ENCODE measurements around the gene SMIM28.
"Not testable (repeated sequence)": the region's sequence is repeated elsewhere in the genome, so short reads cannot be mapped to it uniquely, and the experiment has no call there.

The SMIM28 gene

DNA sequence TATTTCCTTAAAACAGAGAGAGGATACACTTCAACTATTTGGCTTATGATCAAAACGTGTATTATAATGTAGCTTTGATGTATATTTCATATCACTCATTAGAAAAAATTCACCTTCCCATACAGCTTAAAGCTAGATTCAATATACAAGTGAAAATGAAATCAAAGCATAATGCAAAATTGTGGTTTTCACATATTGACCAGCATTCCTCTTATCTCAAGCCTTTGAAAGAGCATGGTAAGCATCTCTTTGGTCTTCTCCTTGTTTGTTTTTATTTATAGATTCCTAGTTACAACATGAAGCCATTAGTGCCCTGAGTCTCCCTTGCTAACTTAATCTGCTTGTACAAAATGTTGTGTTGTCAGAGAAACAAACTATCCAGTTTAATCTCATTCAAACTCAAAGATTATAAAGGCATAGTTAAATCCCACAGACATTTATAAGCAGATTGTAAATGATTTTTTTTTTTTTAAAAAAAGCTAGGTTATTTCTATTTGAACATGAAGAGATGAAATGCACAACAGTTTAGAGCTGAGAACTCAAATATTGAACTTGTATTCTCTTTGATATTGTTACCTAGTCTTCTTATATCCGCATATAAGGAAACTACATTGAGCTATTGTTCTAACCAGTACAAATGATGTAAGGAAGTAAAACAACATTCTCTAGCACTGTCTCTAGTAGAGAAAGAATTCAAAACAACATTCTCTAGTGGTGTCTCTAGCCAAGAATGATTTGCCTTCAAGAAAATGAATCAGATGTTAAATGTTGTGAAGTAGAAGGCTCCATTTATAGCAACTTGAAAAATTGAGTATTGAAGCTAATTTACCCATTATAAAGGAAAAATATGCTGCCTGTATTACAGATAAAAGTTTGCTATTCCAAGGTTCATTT is 31.2 kb upstream of the SMIM28 start:
- DNase-seq (ENCODE audit: low read depth) = peak; percentile 74
- no peak overlapping the region for H3K4me3 ChIP-seq (ENCODE audit: low read depth, low read length)
- TF ChIP-seq, protein P1, sequence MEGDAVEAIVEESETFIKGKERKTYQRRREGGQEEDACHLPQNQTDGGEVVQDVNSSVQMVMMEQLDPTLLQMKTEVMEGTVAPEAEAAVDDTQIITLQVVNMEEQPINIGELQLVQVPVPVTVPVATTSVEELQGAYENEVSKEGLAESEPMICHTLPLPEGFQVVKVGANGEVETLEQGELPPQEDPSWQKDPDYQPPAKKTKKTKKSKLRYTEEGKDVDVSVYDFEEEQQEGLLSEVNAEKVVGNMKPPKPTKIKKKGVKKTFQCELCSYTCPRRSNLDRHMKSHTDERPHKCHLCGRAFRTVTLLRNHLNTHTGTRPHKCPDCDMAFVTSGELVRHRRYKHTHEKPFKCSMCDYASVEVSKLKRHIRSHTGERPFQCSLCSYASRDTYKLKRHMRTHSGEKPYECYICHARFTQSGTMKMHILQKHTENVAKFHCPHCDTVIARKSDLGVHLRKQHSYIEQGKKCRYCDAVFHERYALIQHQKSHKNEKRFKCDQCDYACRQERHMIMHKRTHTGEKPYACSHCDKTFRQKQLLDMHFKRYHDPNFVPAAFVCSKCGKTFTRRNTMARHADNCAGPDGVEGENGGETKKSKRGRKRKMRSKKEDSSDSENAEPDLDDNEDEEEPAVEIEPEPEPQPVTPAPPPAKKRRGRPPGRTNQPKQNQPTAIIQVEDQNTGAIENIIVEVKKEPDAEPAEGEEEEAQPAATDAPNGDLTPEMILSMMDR (conservative IDR thresholded peaks at IDR 0.05; ENCODE audit: low read depth, low read length) = no peak

DNA sequence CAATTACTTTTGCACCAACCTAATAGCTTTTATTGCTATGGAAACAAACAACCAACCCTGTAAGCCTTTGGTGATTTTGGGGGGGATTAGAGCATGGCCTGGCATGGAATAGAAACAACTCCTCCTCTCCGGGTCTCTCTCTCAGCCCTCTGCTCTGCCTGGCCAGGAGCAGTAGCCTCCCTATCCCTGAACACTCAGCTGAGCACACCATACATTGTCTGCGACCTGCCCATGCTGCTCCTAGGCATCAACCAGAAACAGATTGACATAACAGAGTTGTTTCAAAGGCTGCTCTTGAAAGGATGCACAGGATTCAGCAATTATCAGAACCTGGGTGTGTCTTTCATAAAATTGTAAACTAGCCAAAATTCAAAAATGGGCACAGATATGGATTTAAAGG is 29.8 kb upstream of the SMIM28 start:
- TF ChIP-seq, protein P1 (conservative IDR thresholded peaks at IDR 0.05; ENCODE audit: low read depth, low read length) = no peak
- DNase-seq (ENCODE audit: low read depth) = no peak
- no peak overlapping the region for H3K4me3 ChIP-seq (ENCODE audit: low read depth, low read length)

DNA sequence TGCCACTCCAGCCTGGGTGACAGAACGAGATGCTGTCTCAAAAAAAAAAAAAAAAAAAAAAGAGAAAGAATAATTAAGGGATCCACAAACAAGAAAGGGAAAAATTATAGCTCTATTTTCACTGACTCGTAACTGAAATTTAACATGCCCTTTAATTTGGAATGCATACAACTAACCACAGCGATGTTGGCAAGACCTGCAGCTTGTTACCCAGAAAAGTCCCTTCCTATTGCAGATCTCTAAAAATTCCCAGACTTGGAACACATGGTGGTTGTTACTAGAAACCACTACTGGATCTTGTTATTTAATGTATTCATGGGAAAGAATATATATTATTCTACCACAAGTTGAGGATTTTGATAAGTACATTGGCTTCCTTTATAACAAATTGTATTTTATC is 27.8 kb upstream of the SMIM28 start:
- peak; percentile 3 for DNase-seq (ENCODE audit: low read depth)
- TF ChIP-seq, protein P1 (conservative IDR thresholded peaks at IDR 0.05; ENCODE audit: low read depth, low read length) = no peak
- no peak overlapping the region for H3K4me3 ChIP-seq (ENCODE audit: low read depth, low read length)

DNA sequence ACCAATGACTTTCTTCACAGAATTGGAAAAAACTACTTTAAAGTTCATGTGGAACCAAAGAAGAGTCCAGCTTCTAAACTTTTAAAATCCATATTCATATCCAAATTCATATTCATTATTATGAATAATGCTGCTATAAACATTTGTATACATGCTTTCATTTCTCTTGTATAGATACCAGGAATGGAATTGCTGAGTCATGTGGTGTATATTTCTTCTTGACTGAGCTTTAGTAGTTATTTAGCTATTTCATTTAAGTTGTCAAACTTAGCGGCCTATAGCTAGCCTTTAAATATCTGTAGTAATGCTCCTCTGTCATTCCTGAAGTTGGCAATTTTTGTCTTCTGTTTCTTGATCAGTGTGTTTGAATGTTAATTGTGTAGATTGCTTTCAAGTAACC is 19.8 kb upstream of the SMIM28 start:
- no peak overlapping the region for H3K4me3 ChIP-seq (ENCODE audit: low read depth, low read length)
- DNase-seq (ENCODE audit: low read depth) = peak; percentile 13
- TF ChIP-seq, protein P1 (conservative IDR thresholded peaks at IDR 0.05; ENCODE audit: low read depth, low read length) = no peak

DNA sequence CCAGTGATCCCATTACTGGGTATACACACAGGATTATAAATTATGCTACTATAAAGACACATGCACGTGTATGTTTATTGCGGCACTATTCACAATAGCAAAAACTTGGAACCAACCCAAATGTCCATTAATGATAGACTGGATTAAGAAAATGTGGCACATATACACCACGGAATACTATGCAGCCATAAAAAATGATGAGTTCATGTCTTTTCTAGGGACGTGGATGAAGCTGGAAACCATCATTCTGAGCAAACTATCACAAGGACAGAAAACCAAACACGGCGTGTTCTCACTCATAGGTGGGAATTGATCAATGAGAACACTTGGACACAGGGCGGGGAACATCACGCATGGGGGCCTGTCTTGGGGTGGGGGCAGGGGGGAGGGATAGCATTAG is 9.0 kb upstream of the SMIM28 start:
- H3K4me3 ChIP-seq (ENCODE audit: low read depth, low read length); DNase-seq (ENCODE audit: low read depth): not testable (repeated sequence)

DNA sequence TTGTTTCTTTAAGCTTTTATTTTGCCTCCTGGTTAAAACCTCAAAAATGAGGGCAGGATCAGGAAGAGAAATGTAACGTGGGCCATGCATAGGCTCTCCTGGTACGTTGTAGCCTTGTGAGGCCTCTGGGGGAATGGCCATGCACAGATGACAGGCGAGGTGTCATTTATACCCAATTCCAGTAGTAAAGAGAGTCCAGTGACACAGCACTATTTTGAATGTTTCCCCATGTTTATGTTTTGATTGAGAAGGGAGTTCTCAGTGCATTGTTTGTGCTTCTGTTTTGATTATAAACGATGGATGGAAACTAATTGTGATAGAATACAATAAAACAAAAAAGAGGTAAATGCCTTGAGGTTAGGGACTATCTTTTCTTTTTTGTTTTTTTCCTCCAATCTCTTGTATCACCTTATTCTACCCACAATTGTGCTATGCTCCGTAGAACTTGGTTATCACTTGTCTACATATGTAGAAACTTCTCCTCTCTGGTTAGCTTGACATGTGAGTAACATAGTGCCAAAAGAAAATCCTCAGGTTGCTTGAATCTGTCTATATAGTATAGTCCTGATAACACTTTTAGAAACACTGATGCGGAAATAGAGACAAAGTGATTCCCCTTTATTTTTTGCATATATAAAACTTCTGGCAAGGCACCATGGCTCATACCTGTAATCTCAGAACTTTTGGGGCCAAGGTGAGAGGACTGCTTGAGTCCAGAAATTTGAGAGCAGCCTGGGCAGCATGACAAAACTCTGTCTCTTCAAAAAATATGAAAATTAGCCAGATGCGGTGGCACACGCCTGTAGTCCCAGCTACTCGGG is 6.9 kb upstream of the SMIM28 start:
- TF ChIP-seq, protein P1 (conservative IDR thresholded peaks at IDR 0.05; ENCODE audit: low read depth, low read length) = no peak
- H3K4me3 ChIP-seq (ENCODE audit: low read depth, low read length) = no peak overlapping the region
- DNase-seq (ENCODE audit: low read depth) = no peak

DNA sequence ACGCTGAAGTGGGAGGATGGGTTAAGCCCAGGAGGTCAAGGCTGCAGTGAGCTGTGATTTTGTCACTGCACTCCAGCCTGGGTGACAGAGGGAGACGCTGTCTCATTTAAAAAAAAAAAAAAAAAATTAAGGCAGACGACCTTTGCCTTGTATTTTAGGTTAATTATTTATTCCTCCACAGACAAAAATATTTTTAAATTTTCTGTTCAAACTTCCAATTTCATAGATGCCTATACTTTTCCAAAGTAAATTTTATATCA is 6.3 kb upstream of the SMIM28 start:
- H3K4me3 ChIP-seq (ENCODE audit: low read depth, low read length) = no peak overlapping the region
- no peak for DNase-seq (ENCODE audit: low read depth)
- TF ChIP-seq, protein P1 (conservative IDR thresholded peaks at IDR 0.05; ENCODE audit: low read depth, low read length) = no peak
